CD4-positive, alpha-beta T cell treated with Interleukin-6 for 4 hours (primary cell): Measurements from ENCODE around the gene FLNA.
"Not testable (repeated sequence)": the region's sequence is repeated elsewhere in the genome, so short reads cannot be mapped to it uniquely, and the experiment has no call there.

Source experiments
- DNase-seq: peaks from one replicate; pipeline ENCODE4 v3.0.0-alpha.2; 2020; ENCODE audit warnings: mixed read lengths

The FLNA gene

DNA sequence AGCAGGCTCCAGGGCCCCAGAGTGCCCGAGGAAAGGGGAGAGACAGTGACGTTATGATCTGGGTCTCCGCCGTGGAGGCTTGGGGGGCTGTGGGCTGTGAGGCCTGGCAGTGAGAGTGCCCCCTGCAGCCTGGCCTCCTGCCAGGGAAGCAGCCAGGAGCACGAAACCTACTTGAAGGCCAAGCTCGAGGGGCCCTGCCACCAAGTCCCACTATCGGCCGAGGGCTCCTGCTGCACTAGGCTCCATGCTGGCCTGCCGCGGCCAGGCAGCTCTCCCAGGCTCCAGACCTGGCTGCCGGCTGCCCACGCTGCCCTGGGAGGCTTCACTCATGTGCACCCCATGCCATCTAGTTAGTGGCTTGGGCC, 18.7 kb downstream of the FLNA start:
- no peak for DNase-seq

DNA sequence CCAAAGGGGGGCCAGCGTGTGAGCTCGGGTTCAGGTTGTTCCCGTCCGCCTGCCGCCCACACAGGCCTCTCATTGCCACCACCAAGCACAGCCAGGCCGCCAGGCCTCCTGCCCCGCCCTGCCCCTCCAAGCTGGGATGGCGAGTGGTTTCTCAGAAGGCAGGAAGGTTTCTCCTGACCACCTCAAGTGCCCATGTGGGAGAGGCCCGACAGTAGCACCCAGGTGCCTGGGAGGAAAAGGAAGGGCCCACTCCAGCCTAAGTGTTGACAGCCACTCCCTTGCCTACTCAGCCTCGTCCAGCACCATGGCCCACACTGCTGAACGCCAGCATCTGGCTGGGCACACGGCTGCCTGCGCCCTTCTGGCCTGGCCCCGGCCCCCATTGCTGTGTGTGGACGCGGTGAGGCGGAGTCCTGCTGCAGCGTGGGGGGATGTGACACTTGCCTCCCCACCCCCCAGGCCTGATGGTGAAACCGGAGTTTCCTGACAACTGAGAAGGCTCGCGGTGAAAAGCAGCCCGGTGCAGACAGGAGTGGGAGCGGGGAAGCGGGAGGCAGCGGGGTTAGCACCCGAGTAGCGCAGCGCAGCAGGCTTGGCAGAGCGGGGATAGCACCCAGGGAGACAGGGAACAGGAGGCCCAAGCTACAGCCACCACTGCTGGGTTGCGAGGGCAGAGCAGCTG, 19.2 kb downstream of the FLNA start:
- no peak for DNase-seq

DNA sequence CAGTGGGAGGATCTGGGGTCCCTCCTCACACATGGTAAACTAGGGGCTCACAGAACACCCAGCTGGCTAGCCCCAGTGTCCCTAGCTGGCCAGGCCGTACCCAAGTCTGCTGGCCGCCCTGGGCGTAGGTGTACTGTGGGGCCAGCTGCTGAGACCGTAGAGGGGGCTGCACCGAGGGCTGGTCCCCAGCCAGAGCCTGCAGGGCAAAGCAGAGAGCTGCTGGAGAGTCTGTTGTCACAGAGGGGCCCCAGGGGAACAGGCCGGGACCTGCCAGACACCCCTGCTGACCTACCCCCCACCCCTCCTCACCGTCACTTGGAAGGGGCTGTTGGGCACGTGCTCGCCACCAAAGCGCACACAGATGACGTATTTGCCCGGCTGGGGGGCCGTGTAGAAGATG, 19.9 kb downstream of the FLNA start:
- DNase-seq = no peak

DNA sequence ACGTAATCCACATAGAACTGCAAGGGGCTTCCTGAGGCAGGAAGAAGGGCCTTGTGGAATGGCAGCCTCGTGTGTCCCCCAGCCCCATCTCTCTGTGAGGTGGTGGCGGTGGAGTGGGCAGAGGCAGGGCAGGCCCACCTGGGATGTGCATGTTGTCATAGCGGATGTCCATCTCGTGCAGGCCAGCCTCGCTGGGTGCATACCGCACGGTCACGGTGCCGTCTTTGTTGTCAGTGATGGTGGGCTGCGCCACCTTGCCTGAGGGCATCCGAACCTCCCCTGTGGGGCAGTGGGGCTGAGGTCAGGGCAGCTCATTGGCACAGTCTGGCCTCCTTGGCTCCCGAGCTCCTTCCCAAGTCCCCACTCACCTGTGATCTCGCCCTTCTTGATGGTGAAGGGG, 20.4 kb downstream of the FLNA start:
- no peak for DNase-seq

DNA sequence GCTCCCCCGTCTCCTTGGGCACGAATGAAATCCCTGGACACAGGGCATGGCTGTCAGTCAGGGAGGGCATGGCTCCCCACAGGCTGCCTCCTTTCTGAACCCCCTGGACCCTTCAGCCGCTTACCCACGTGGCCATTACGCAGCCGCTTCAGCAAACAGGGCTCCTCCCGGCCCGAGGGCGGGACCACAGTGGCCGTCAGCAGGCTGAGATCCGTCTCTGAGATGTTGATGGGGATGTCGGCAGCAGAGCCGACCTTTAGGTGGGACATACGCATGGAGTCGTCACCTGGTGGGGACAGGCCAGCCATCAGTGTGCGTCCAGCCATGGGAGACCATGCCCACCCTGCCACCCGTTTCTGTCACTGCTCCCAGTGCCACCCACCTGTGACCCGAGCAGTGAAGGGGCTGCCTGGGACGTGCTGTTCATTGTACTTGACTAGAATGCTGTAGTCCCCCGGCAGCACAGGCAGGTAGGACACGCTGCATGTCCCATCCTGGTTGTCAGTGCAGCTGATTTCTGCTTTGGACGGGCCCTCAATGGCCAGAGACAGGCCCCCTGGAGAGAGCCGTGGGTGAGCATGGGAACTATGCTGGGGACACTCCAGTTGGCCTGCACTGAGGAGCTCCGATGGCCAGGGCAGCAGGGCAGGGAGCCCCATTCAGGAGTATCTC, 21.1 kb downstream of the FLNA start:
- DNase-seq = no peak

DNA sequence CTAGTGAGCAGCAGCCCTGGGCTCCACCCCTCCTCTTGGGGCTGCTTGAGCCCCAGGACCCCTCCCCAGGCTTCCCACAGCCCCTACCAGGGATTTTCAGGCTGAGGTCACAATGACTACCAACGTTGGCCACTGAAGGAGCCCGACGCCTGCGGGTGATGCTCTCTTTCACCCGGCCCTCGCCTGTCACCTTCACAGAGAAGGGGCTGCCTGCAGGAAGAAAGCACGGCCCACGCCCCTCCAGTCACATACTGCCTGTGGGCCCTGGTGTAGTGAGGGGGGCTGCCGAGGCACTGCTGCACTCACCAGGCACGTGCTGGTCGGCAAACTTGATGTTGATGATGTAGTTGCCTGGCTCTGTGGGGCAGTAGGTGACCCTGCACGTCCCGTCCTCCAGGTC, 22.0 kb downstream of the FLNA start:
- DNase-seq = no peak

DNA sequence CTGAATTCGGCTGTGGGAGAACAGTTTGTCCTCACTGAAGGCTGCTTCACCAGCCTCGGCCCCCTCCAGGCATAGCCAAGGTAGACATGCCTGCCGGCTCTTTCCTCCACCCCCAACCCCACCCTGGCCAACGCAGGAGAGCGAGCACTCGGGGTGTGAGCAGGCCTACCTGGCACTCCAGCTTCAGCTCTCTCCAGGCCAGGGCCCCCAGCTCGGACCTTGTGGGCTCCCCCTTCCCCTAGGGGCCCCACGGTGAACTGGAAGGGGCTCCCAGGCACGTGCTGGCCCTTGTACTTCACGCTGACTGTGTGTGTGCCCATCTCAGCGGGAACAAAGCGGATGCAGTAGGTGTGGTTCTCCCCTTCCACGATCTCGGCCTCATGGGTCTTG, 22.4 kb downstream of the FLNA start:
- DNase-seq = no peak

DNA sequence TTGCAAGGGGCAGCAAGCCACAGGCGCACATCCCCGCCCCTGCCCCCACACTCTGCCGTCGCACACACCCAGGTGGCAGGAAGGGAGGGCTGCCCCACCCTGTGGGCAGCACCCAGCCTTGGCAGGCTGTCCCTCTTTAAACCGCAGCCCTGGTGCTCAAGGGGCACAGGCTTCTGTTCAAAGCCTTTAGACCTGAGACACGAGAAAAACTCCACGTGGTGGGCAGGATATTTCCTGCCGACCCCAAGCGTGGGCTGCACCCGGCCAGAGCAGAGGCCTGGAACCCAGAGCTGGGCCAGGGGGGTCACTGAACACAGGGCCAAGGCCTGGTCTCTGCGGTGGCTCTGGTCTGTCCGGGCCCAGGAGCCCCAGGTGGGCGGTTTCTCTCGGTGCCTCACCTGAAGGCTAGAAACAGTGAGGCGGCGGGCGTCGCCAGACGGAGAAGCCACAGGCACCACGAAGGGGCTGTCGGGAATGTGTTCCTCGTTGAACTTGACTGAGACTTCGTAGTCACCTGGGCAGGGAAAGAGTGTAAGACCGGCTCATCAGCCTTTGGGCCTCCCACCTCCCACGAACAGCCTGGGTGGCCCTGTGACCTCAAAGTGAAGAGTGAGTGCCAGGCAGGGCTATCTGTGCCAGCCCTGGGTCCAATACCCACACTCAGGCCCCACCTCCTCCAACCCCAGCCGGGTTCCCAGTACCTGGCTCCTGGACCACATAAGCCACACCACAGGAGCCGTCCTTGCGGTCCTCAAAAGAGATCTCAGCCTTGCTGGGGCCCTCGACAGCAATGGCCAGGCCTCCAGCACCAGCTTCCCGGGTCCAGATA, 23.0 kb downstream of the FLNA start:
- peak; percentile 58 for DNase-seq

DNA sequence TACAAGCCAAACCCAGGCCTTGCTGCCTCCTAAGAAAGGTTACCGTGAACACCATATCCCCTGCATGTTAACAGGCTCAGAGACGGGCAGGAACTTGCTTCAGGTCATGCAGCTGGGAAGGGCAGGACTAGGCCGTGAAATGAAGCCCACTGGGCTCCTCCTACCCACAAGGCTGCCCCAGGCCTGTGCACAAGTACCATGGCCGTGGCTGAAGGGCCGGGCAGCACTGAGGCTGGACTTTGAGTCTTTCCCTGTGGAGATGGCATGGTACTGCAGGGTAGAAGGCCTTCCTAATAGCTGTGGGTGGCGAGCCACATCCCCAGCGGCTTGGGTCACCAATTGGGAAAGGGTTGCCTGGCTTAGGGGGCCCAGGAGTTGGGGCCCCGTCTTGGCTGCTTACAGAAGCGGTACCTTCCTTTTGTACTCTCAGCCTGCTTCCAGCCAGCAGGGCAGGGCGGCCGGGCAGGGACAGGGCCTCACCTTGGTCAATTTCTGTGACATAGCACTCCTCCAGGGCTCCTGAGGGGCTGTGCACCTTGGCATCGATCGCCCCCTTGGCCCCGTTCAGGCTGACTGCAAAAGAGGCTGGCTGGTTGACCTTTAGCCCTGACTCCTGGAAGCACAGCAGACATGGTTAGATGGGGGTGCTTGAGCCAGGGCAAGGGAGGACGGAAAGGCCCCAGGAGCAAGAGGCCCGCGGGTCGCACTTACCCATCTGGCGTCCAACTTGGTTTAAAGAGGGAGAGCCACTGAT, 23.8 kb downstream of the FLNA start:
- DNase-seq = no peak

DNA sequence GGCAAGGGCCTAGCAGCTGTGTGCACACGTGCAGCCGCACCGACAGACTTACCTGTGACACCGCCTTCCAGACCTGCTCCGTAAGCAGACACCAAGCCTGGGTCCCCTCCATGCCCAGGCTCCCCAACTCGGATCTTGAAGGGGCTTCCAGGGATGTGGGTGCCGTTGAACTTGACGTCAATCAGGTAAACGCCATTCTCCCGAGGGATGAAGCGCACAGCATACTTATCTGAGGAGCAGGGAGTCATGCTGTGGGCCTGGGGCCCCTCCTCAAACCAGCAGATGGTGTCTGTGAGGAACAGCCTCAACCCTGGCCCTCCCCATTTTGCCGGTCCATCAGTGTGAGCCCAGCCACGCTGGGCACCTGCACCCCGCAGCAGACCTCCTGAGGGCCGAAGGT, 24.5 kb downstream of the FLNA start:
- DNase-seq = no peak

DNA sequence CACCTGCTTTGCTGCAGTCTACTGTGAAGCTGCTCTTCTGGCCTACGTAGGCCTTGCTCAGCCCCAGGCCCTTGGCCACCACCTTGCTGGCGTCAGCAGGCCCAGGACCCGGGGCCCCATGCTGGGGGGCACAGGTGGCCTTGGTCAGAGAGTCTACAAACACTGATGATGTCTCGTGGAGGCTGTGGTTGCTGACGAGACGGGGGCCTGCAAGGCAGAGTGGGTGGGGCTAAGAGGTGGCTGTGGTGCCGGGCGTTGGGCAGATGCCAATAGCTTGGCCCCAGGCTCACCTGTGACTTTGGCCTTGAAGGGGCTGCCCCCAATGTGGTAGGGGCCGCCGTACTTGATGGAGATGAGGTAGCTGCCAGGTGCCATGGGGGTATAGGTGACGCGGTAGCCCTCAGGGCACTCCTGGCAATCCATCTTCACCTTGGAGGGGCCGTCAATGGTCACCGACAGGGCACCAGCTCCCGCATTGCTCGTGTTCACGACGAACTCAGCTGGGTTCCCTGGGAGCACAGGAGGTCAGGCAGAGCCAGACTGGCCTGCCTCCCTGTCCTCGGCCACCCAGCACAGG, 25.0 kb downstream of the FLNA start:
- no peak for DNase-seq

DNA sequence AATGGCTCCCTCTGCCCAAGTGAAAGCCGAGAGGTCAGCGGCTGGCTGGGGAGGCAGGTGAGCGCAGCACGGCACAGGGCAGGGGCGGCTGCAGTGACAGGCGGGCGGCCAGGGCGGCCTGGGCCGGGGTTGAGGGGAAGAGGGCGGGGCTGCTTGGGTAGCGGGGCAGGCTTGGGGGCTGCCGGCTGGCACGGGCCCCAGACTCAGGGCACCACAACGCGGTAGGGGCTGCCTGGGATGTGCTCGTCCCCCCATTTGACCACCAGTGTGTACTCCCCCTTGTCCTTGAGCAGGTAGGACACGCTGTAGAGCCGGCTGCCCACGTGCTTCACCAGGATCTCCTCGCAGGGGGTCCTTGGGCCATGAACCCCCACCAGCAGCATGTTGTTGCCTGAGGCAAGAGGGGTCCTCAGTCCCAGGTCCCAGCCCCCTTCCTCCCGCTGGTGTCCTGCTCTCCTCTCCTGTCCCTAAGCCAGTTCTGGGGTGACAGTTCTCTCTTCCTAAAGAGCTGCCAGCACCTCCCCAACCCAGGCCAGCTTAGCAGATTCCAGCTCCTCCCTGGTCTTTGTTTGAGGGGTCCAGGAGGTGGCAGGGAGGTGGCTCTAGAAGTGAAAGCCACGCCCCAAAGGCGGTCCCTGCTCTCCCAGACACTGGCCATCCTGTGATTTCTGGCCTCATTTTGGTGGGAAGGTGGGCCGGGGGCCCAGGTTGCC, 25.6 kb downstream of the FLNA start:
- DNase-seq = no peak

DNA sequence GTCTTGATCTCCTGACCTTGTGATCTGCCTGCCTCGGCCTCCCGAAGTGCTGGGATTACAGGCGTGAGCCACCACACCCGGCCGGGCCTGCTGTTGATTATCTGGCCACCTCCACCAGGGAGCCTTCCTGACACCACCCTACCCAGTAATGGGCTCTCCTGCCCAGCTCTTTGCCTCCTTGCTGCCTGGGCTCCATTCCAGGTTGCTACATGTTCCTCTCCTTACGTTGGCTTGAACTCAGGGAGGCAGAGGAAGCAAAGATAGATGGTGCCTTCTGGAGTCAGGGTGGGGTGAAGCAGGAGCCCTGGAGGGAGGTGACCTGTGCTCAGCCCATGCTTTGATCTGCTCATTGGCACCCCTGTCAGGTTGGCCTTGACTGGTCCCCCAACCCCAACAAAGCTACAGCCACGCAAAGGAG, 26.3 kb downstream of the FLNA start:
- DNase-seq = no peak

DNA sequence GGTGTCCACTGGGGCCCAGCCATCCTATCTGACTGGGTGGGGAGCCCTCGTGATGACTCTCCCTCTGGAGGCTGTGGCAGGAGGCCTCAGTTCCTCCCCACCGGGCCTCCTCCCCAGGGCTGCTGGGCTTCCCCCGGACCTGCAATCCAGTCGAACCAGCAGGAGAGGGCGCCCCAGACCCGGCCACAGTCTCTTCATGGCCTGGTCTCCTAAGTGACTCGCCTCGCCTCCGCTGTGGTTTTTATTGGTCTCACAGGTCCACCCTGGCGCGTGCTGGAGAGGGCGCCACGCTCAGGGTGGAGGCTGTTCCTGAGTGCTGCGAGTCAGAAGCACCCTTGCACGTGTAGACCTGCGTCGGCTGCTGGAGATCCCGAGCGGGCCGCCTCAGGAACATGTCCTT, 30.8 kb downstream of the FLNA start:
- not testable (repeated sequence) for DNase-seq

DNA sequence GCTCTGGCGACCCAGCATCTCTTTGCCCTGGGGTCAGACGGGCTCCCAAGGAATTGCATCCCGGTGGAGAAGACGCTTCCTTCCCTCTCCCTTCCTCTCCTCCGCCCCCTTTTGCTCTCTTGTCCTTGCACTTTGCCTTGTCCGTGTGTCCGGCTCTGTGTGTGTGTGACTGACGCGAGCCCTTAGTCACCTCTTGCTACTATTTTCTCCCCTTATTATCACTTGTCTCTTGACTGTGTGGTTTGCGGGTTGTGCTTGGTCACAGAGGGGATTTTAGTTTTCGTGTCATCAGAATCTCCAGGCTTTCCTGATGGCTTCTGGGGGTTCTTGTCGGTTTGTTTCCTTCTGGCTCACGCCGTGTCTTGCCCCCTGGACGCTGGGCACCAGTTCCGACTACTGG, 31.4 kb downstream of the FLNA start:
- not testable (repeated sequence) for DNase-seq

DNA sequence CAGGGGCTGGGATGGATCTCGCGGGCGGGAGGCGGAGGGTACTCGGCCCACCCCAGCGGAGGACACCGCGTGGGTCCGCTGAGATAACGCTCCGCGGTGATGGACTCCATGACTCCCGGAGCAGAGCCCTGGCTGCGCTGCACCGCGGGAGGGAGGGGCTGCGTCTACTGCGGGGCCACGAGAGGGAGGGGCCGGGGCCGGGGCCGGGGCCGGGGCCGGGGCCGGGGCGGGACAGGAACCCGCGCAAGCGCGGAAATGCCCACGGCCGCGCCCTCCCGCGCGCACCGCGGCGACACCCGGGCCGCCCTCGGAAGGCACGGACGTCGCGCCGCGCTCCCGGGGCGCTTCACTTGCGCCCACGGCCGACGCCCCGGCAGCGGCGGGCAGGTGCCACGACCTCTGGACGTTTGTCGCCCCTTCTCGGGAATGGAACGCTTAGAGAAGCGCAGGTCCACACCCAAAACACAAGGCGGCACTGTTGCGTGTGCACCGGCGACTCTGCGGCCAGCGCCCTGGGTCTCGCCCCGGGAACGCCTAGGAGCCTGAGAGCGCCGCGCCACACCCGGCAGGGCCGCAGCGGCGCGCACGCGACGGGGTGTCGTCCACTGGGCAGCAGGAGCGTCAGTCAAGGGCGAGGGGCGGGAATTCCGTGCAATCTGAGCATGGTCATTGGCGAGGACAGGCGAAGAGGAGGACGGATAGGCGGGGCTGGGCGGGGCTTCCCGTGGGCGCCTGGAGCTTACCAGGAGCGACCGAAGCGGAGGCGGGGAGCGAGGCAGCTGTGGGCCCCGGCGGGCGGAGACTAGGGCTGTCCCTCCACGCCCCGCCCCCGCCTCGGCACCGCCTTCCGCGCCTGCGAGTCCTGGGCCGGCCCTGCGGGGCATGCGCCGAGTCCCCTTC, 32.8 kb downstream of the FLNA start:
- not testable (repeated sequence) for DNase-seq

DNA sequence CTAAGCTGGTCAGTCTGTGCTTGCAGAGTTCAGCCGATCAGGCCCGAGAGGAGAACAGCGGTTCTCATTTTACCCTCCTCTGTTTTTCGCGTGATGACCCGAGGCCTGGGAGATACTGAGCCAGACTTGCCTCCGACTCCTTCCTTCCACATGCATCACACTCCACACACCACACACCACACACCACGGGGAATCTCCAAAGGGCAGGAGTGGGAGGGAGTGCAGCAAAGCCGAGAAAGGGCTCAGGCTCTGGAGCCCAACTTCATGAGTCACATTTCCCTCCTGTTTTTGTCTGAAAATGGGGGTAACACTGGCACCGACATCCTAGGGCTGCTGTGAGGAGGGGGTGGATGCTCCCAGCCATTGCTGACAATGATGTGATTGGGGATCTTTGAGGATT, 39.9 kb downstream of the FLNA start:
- no peak for DNase-seq

DNA sequence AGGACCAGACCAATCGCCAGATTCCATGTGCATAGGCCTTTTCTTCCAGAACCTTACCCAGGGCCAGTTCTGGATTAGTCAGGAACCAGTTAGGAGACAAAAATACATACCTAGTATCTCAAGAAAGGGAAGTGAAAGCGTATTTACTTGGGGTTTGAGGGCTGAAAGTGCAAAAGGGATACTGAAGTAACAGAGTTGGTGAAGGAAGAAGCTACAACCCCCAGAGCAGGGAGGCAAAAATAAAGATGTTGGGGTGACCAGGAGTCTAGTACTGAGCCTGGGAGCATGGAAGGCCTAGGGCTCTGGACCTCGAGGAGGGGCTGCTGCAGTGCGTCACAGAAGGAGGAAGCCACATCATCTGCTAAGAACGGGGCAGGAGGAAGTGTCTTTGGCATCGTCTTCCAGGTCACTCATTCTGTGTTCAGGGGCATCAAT, 40.6 kb downstream of the FLNA start:
- no peak for DNase-seq

DNA sequence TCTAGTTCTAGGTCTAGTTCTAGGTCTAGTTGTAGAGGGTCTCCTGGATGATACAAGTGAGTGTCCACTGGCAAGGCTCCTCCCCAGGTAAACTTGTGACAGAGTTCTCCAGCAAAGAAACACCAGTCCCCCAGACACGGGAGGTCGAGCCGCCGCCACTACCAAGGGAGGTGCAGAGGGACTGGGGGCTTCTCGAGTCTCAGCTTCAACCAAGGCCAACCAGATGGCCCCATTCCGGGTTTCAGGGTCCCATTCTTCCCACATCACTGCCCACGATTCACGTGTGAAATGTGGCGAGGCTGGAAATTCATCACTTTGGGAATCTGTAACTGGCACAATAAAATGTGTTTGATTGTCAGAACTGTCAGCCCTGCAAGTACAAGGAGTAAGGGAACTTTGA, 41.3 kb downstream of the FLNA start:
- DNase-seq = no peak

DNA sequence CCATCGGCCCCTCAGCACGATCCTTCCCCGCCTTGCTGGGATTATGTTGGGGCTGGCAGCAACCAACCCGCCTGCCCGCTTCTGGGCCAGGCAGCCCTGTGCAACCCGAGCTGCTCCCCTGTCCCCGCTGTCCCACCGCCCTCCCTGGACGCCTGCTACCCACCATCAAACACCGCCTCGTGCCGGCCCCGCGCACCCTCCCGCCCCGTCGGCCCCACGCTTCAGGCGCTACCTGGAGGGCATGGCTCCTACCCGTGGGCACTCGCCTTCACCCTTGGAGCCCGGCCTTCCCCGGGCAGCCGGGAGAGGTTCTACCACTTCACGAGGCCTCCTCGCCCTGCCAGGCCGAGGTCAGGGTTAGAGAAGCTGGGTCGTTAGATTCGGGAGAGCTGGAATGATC, 41.9 kb downstream of the FLNA start:
- no peak for DNase-seq

DNA sequence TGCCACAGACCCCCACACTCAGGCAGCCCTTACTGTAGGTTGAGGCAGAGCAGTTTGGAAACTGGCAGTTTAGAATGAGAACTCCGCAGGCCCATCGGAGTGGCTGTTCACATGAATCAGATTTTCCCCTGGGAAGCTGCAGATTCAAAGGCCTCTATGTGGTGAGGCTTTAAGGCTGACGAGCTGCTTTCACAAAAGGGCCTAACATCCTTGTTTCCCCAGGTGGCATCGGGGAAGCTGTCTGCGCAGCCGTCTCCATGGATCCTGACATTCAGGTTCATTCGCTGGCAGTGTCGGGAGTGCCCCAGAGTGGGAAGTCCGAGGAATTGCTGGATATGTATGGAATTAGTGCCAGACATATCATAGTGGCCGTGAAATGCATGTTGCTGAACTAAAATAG, 45.1 kb downstream of the FLNA start:
- DNase-seq = no peak
